HL-60 (cell line): ENCODE data around the gene FAM174C.

ENCODE experiments used
- CTCF ChIP-seq: IDR thresholded peaks from one replicate; pipeline ENCODE4 v1.5.1; 2011; ENCODE audit warnings: low read length, control low read depth, inconsistent platforms; ENCODE audit not compliant: insufficient read depth
- POLR2AphosphoS5 ChIP-seq: IDR thresholded peaks from 2 replicates; pipeline ENCODE4 v1.6.1; 2012; ENCODE audit warnings: low read depth
- REST ChIP-seq: IDR thresholded peaks from 2 replicates; pipeline ENCODE4 v1.6.1; 2012; ENCODE audit warnings: low read depth; ENCODE audit not compliant: insufficient replicate concordance

- no peak for TF ChIP-seq CTCF
- no peak for TF ChIP-seq POLR2AphosphoS5
- no peak for TF ChIP-seq REST
Measured at GRCh38 chr19:1307755-1308303, 32.5 kb downstream of the FAM174C start.
